K562 (cell line): ENCODE measurements around the gene ZNF143. TPM values are rescaled to one million over a fixed set of nuclear protein-coding genes. Genes with fewer than 3 reads are reported as not detected.
A peak's percentile ranks its signal among the peaks of the same experiment; 100 is the strongest.

Source experiments
- ATF7 ChIP-seq: fragments of 450-650 bp; IDR thresholded peaks from 2 replicates; pipeline ENCODE4 v1.7.1; 2014; ENCODE audit warnings: mild to moderate bottlenecking, moderate library complexity
- CBFB ChIP-seq: sonication (generic); formaldehyde crosslinking; IDR thresholded peaks from 2 replicates; pipeline ENCODE4 v1.4.0; 2020; ENCODE audit warnings: mild to moderate bottlenecking, missing genetic modification reagents
- CEBPZ ChIP-seq: fragments of 150-350 bp; IDR thresholded peaks from 2 replicates; pipeline ENCODE4 v1.6.1; 2014; ENCODE audit warnings: low read depth, mild to moderate bottlenecking, low read length, borderline replicate concordance
- ETS1 ChIP-seq: conservative IDR thresholded peaks from 2 replicates; pipeline ENCODE4 v1.6.1; 2011; ENCODE audit warnings: low read depth, mild to moderate bottlenecking, low read length; ENCODE audit not compliant: control insufficient read depth
- FOXA1 ChIP-seq: fragments of 450-650 bp; IDR thresholded peaks from 2 replicates; pipeline ENCODE4 v1.6.1; 2016; ENCODE audit warnings: mild to moderate bottlenecking, borderline replicate concordance
- GTF2B ChIP-seq: IDR thresholded peaks from 2 replicates; pipeline ENCODE4 v1.6.1; 2011; ENCODE audit not compliant: insufficient read length; ENCODE audit errors: extremely low read depth
- MAFG ChIP-seq: fragments of 450-650 bp; conservative IDR thresholded peaks from 2 replicates; pipeline ENCODE4 v1.6.1; 2016; ENCODE audit warnings: missing genetic modification characterization, missing compliant biosample characterization
- MEF2D ChIP-seq: conservative IDR thresholded peaks from 2 replicates; pipeline ENCODE4 v1.6.1; 2016; ENCODE audit warnings: low read depth, missing genetic modification characterization, missing compliant biosample characterization
- MEIS2 ChIP-seq: fragments of 450-650 bp; IDR thresholded peaks from 2 replicates; pipeline ENCODE4 v1.6.1; 2014; ENCODE audit warnings: mild to moderate bottlenecking; ENCODE audit not compliant: partially characterized antibody
- SMAD2 ChIP-seq: fragments of 150-350 bp; IDR thresholded peaks from 2 replicates; pipeline ENCODE4 v1.6.1; 2014; ENCODE audit warnings: low read depth, mild to moderate bottlenecking, low read length
- TARDBP ChIP-seq: fragments of 450-650 bp; IDR thresholded peaks from 2 replicates; pipeline ENCODE4 v1.6.1; 2016
- TCF15 ChIP-seq: fragments of 250-450 bp; sonication (Bioruptor Pico); IDR thresholded peaks from 2 replicates; pipeline ENCODE4 v1.8.0; 2022; ENCODE audit warnings: moderate library complexity, mild to moderate bottlenecking, inconsistent platforms
- THAP7 ChIP-seq: fragments of 250-450 bp; sonication (Bioruptor Pico); IDR thresholded peaks from 2 replicates; pipeline ENCODE4 v1.5.0; 2021
- WHSC1 ChIP-seq: IDR thresholded peaks from one replicate; pipeline ENCODE4 v1.6.1; 2012; ENCODE audit warnings: low read length, control low read depth, inconsistent platforms
- ZBTB49 ChIP-seq: sonication (generic); formaldehyde crosslinking; IDR thresholded peaks from 2 replicates; pipeline ENCODE4 v1.8.0; 2022; ENCODE audit warnings: missing genetic modification reagents, mild to moderate bottlenecking, borderline replicate concordance
- ZNF717 ChIP-seq: fragments of 250-450 bp; sonication (Bioruptor Pico); IDR thresholded peaks from 2 replicates; pipeline ENCODE4 v1.5.0; 2021
- ZNF778 ChIP-seq: fragments of 450-650 bp; formaldehyde crosslinking; IDR thresholded peaks from 2 replicates; pipeline ENCODE4 v1.4.0; 2020; ENCODE audit warnings: mild to moderate bottlenecking, moderate library complexity
- polyA plus RNA-seq, 8 experiments: library from polyadenylated mRNA; depleted of rRNA in 4 of 8; stranded (reverse) in 5 of 8; unstranded in 3 of 8; fragments of >200 nt; fragmentation: Nextera tagmentation in 2 of 8; fragmentation: Illumina TruSeq in 1 of 8; extraction: Ambion mirVana in 2 of 8; extraction: Trizol in 1 of 8; gene quantifications; 2 replicates each; pipeline versions ENCODE4 v1.2.1 to v1.2.3, GENCODE V29; 2011 to 2014; ENCODE audit warnings: inconsistent platforms in 1 of 8, missing spikeins in 1 of 8
- total RNA-seq, 7 experiments: library from RNA; depleted of rRNA in 6 of 7; stranded (reverse); fragments of >200 nt in 6 of 7; fragmentation: Illumina TruSeq in 2 of 7; extraction: Trizol in 2 of 7; gene quantifications; 2 replicates each; pipeline versions ENCODE4 v1.2.1 to v1.2.3, GENCODE V29; 2011 to 2021; ENCODE audit warnings: low replicate concordance in 1 of 7

Gene ZNF143
- total and polyA plus RNA-seq, 9 of the 15 experiments (the other 6 are each of a cell fraction or from before 2014, with no cell fraction given) = 18.4 to 58.5 (median 27.1) TPM

- TF ChIP-seq MEF2D (tag) = 0 out of 2 replicates have a peak, but pooled peaks have one; percentile 52
- TF ChIP-seq MEIS2 = peak; percentile 42
- TF ChIP-seq MAFG (tag) = no peak
- 0 out of 2 replicates have a peak, but pooled peaks have one; percentile 26 for TF ChIP-seq TARDBP
- TF ChIP-seq ZNF717 (CRISPR knock-in tag) = no peak
- TF ChIP-seq SMAD2 = no peak
- 0 out of 2 replicates have a peak, but pooled peaks have one; percentile 22 for TF ChIP-seq ETS1
- peak; percentile 51; the same call in 1 of the 2 replicates for TF ChIP-seq THAP7 (CRISPR knock-in tag)
- no peak for TF ChIP-seq TCF15 (CRISPR knock-in tag)
- no peak for TF ChIP-seq ZBTB49 (CRISPR knock-in tag)
- TF ChIP-seq FOXA1 = no peak
- peak; percentile 88 for TF ChIP-seq CEBPZ
- TF ChIP-seq ZNF778 = no peak
- no peak for TF ChIP-seq WHSC1
- TF ChIP-seq GTF2B = no peak
- peak; percentile 98 for TF ChIP-seq ATF7
- TF ChIP-seq CBFB (CRISPR knock-in tag) = peak; percentile 79
Observed at GRCh38 chr11:9460322-9461062, at the start of gene ZNF143 (continued).
